MCF 10A (cell line): Measurements from ENCODE around the gene DIP2A. TPM values are rescaled to one million over a fixed set of nuclear protein-coding genes. Genes with fewer than 3 reads are reported as not detected.

ENCODE experiments used
- BruUV-seq: library from RNA; stranded (reverse); fragments of 400-500 nt; replicated peaks from 2 replicates; lab custom pipeline; 2021; lab: Mats Ljungman, UMichigan
- CTCF ChIA-PET: fragments of 300-600 bp; sonication (Branson Sonifier 250); formaldehyde crosslinking; extraction: SDS; loops from one replicate; lab custom pipeline; 2021; ENCODE audit warnings: antibody characterized with exemption, inconsistent platforms; lab: Yijun Ruan, JAX
- POLR2A ChIA-PET: fragments of 300-600, 350-650 bp; sonication (Branson Sonifier 250); formaldehyde crosslinking; extraction: SDS; loops from one replicate; lab custom pipeline; 2020; ENCODE audit warnings: antibody characterized with exemption, inconsistent platforms; lab: Yijun Ruan, JAX
- DNase-seq: peaks from one replicate; pipeline ENCODE4 v3.0.0-alpha.2; 2018; ENCODE audit not compliant: unreplicated experiment
- H3K27ac Mint-ChIP-seq: one replicate; pipeline ENCODE4 v1.8.0; 2022; ENCODE audit warnings: mild to moderate bottlenecking, low read depth, mixed read lengths; ENCODE audit not compliant: unreplicated experiment
- H3K27me3 Mint-ChIP-seq: one replicate; pipeline ENCODE4 v1.8.0; 2022; ENCODE audit warnings: mixed read lengths; ENCODE audit not compliant: insufficient read depth, unreplicated experiment
- H3K36me3 Mint-ChIP-seq: one replicate; pipeline ENCODE4 v1.8.0; 2022; ENCODE audit warnings: mild to moderate bottlenecking, moderate library complexity, mixed read lengths; ENCODE audit not compliant: insufficient read depth, unreplicated experiment
- H3K4me1 Mint-ChIP-seq: one replicate; pipeline ENCODE4 v1.8.0; 2022; ENCODE audit warnings: mixed read lengths; ENCODE audit not compliant: insufficient read depth, unreplicated experiment
- H3K4me3 Mint-ChIP-seq: one replicate; pipeline ENCODE4 v1.8.0; 2022; ENCODE audit warnings: mild to moderate bottlenecking, moderate library complexity, mixed read lengths; ENCODE audit not compliant: unreplicated experiment
- H3K9me3 Mint-ChIP-seq: one replicate; pipeline ENCODE4 v1.8.0; 2022; ENCODE audit warnings: mixed read lengths; ENCODE audit not compliant: unreplicated experiment
- intact Hi-C: fragments of 100-400 bp; cut with micrococcal nuclease; formaldehyde crosslinking; loops from 2 replicates; pipeline ENCODE4 v1.14.1; 2022
- total RNA-seq: library from RNA; stranded (reverse); gene quantifications from 2 replicates; pipeline ENCODE4 v1.2.3, GENCODE V29; 2022
- TF ChIP-seq, protein P1 (sequence below): fragments of 200-600 bp; IDR thresholded peaks from one replicate; pipeline ENCODE4 v1.8.0; 2022; ENCODE audit warnings: antibody characterized with exemption, mild to moderate bottlenecking; ENCODE audit not compliant: unreplicated experiment

The DIP2A gene
- total RNA-seq, 1 experiment from 2014 or later: 39.6 TPM

DNA sequence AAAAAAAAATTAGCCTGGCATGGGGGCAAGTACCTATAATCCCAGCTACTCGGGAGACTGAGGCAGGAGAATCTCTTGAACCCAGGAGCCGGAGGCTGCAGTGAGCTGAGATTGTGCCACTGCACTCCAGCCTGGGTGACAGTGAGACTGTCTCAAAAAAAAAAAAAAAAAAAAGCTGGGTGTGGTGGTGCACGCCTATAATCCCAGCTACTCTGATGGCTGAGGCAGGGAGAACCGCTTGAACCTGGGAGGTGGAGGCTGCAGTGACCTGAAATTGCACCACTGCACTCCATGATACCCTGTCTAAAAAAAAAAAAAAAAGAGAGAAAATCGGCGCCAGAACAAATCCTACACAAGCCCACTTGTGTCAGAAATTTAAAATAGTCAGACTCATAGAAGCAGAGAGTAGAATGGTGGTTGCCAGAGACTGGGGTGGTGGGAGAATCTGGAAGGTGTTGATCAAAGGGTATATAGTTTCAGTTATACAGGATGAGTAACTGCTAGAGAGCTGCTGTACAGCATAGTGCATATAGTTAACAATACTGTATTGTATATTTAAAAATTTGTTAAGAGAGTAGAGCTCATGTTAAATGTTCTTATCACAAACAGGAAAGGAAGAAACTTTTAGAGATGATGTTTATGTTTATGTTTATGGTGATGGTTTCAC lies 9.6 kb downstream of the DIP2A start:
- Mint-ChIP-seq H3K27ac (peak overlapping the region; percentile 84), H3K4me1 (peaks cover 6% of the 10 kb centered on the region), H3K36me3 (peaks cover 16% of the 10 kb centered on the region), H3K9me3 (no peaks in the 10 kb centered on the region), H3K27me3 (no peaks in the 10 kb centered on the region), H3K4me3 (no peak overlapping the region)
- intact Hi-C loops: no loop called here
- no peak for DNase-seq
- TF ChIP-seq, protein P1, sequence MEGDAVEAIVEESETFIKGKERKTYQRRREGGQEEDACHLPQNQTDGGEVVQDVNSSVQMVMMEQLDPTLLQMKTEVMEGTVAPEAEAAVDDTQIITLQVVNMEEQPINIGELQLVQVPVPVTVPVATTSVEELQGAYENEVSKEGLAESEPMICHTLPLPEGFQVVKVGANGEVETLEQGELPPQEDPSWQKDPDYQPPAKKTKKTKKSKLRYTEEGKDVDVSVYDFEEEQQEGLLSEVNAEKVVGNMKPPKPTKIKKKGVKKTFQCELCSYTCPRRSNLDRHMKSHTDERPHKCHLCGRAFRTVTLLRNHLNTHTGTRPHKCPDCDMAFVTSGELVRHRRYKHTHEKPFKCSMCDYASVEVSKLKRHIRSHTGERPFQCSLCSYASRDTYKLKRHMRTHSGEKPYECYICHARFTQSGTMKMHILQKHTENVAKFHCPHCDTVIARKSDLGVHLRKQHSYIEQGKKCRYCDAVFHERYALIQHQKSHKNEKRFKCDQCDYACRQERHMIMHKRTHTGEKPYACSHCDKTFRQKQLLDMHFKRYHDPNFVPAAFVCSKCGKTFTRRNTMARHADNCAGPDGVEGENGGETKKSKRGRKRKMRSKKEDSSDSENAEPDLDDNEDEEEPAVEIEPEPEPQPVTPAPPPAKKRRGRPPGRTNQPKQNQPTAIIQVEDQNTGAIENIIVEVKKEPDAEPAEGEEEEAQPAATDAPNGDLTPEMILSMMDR: no peak
- no TSS peak for BruUV-seq
- ChIA-PET CTCF (interaction anchor here (0.6 kb wide), 1 partner anchor 121 kb away, joined by 3 read pairs; no protein-coding TSS in a partner anchor), POLR2A (interaction anchor here (0.8 to 2.1 kb wide), 3 partner anchors 9 to 14 kb away, joined by 3 to 14 read pairs (median 3); no protein-coding TSS in a partner anchor)

- Mint-ChIP-seq H3K4me1 (peaks cover 6% of the 10 kb centered on the region), H3K36me3 (peaks cover 16% of the 10 kb centered on the region), H3K27ac (no peak overlapping the region), H3K27me3 (no peaks in the 10 kb centered on the region), H3K4me3 (no peak overlapping the region), H3K9me3 (no peaks in the 10 kb centered on the region)
- intact Hi-C loops: no loop called here
- BruUV-seq: no TSS peak
- ChIA-PET CTCF (interaction anchor here (0.6 kb wide), 1 partner anchor 170 kb away, joined by 3 read pairs; no protein-coding TSS in a partner anchor), POLR2A (interaction anchor here (5.4 kb wide), 1 partner anchor 10 kb away, joined by 38 read pairs; the partner anchor contains the start of gene DIP2A)
- DNase-seq: no peak
- TF ChIP-seq, protein P1: no peak
Measured at GRCh38 chr21:46469275-46469674, 10.6 kb downstream of the DIP2A start.

DNA sequence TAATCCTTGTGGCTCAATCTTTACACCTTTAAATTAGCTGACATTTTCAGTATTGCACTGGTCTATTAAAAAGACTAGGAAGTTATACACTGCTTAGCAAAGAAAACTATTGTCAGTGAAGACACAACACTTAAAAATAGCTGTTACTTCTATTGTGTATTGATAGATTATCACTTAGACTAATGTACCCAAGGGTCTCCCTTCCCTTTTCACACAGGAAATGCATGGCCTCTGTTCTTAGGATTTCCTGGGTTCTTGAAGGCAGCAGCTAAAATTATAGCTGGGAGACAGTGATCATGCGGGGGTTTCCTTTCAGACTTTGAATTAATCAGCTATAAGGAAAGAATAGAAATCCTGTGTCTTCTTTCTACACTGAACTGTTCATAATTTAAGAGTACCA lies 12.8 kb downstream of the DIP2A start:
- TF ChIP-seq, protein P1: no peak
- DNase-seq: no peak
- Mint-ChIP-seq H3K4me3 (no peak overlapping the region), H3K4me1 (peaks cover 11% of the 10 kb centered on the region), H3K27ac (no peak overlapping the region), H3K27me3 (no peaks in the 10 kb centered on the region), H3K36me3 (peaks cover 18% of the 10 kb centered on the region), H3K9me3 (peaks cover 6% of the 10 kb centered on the region)
- CTCF ChIA-PET: no interaction called here
- POLR2A ChIA-PET: interaction anchor here (5.4 kb wide), 1 partner anchor 12 kb away, joined by 38 read pairs; the partner anchor contains the start of gene DIP2A
- BruUV-seq: no TSS peak
- intact Hi-C loops: no loop called here

DNA sequence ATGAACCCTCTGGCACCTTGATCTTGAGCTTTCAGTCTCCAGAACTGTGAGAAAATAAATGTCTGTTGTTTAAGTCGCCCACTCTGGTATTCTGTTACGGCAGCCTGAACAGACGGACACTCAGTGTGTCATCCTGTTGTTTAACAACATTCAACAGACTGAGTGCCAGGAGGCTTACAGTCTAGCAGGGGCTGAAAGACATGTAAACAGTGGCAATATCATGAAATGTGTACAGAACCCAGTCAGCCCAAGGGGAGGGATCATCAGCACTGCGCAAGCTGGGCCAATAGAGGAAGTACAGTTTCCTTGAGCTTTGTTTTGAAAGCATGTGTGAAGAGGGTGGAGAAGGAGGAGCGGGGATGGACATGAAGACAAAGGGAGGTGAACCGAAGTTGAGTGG lies 13.6 kb downstream of the DIP2A start:
- no TSS peak for BruUV-seq
- POLR2A ChIA-PET: interaction anchor here (5.4 kb wide), 1 partner anchor 13 kb away, joined by 38 read pairs; the partner anchor contains the start of gene DIP2A
- Mint-ChIP-seq H3K36me3 (peaks cover 24% of the 10 kb centered on the region), H3K4me1 (peaks cover 11% of the 10 kb centered on the region), H3K27ac (no peak overlapping the region), H3K9me3 (peaks cover 8% of the 10 kb centered on the region), H3K4me3 (no peak overlapping the region), H3K27me3 (no peaks in the 10 kb centered on the region)
- CTCF ChIA-PET: no interaction called here
- TF ChIP-seq, protein P1: no peak
- no peak for DNase-seq
- intact Hi-C loops: no loop called here
